ENCODE measurements around the gene PPP2R1B. TPM values are rescaled to one million over a fixed set of nuclear protein-coding genes. Genes with fewer than 3 reads are reported as not detected.

The PPP2R1B gene
- total and polyA plus RNA-seq, 2 donors (not counting 1 experiment from before 2014, with no cell fraction given): 8.2 to 37.0 TPM

GRCh38 chr11:111733016-111733415 is 33.2 kb downstream of the PPP2R1B start:
- no peak for ATAC-seq (ENCODE audit: low read depth)
- H4K20me1 ChIP-seq (ENCODE audit: control insufficient read depth, insufficient read depth, low read length, poor library complexity, severe bottlenecking): no peaks in the 10 kb centered on the region
- no peaks in the 10 kb centered on the region for H3K4me1 ChIP-seq (ENCODE audit: control insufficient read depth in 2 of 2, insufficient read depth in 2 of 2, low read length in 2 of 2)
- WGBS (ENCODE audit: insufficient coverage): 89% methylated on average over 6 of the region's 7 CpGs
- intact Hi-C loops (cut with micrococcal nuclease): no loop called here
- DNase-seq: no peak
- no peak overlapping the region for H2AFZ ChIP-seq (ENCODE audit: insufficient read depth, low read depth, low read length, poor library complexity, severe bottlenecking)
- H3K27ac ChIP-seq (ENCODE audit: low read length in 2 of 2): no peak overlapping the region
- H3K9me3 Mint-ChIP-seq (ENCODE audit: insufficient read depth): no peaks in the 10 kb centered on the region
- H3K9ac ChIP-seq (ENCODE audit: low read length): no peak overlapping the region
- no peak overlapping the region for H3K4me3 Mint-ChIP-seq
- no peaks in the 10 kb centered on the region for H3K4me1 Mint-ChIP-seq
- no peak overlapping the region for H3K4me3 ChIP-seq (ENCODE audit: control extremely low read depth in 1 of 5, extremely low read depth in 1 of 5, insufficient read depth in 1 of 5, low read depth in 2 of 5, low read length in 4 of 5)
- H3K27ac Mint-ChIP-seq: no peak overlapping the region
- H3K27me3 ChIP-seq (replicated peaks in 1 of 4; ENCODE audit: control extremely low read depth in 1 of 4, control insufficient read depth in 3 of 4, insufficient read depth in 4 of 4, low read length in 3 of 4): no peaks in the 10 kb centered on the region
- TF ChIP-seq EZH2 (IDR thresholded peaks at IDR 0.05; ENCODE audit: borderline replicate concordance, insufficient read depth, low read depth, low read length, poor library complexity, severe bottlenecking) (no peak), CTCF (IDR thresholded peaks at IDR 0.05) (no peak)
- CTCF ChIA-PET: no interaction called here
- POLR2A ChIA-PET: no interaction called here
- no peaks in the 10 kb centered on the region for H3K9me3 ChIP-seq (ENCODE audit: control extremely low read depth in 1 of 3, control insufficient read depth in 2 of 3, insufficient read depth in 1 of 3, low read length in 2 of 3)
- H3K4me2 ChIP-seq (replicated peaks; ENCODE audit: low read depth, low read length, poor library complexity, severe bottlenecking): no peak overlapping the region
- H3K79me2 ChIP-seq (ENCODE audit: control insufficient read depth, insufficient read depth, low read length): no peaks in the 10 kb centered on the region
- no peaks in the 10 kb centered on the region for H3K36me3 ChIP-seq (replicated peaks in 1 of 2; ENCODE audit: control extremely low read depth in 1 of 2, control insufficient read depth in 1 of 2, extremely low read depth in 1 of 2, insufficient read depth in 2 of 2, low read length in 1 of 2)
- H3K27me3 Mint-ChIP-seq: no peaks in the 10 kb centered on the region

GRCh38 chr11:111731821-111732220 is 34.4 kb downstream of the PPP2R1B start:
- Mint-ChIP-seq H3K4me1 (no peaks in the 10 kb centered on the region), H3K27me3 (no peaks in the 10 kb centered on the region), H3K9me3 (ENCODE audit: insufficient read depth) (no peaks in the 10 kb centered on the region), H3K27ac (no peak overlapping the region), H3K4me3 (no peak overlapping the region)
- 98% methylated on average over 4 of the region's 5 CpGs for WGBS (ENCODE audit: insufficient coverage)
- no peaks in the 10 kb centered on the region for H3K4me1 ChIP-seq (ENCODE audit: control insufficient read depth in 2 of 2, insufficient read depth in 2 of 2, low read length in 2 of 2)
- H3K27ac ChIP-seq (ENCODE audit: low read length in 2 of 2): no peak overlapping the region
- ChIA-PET CTCF (no interaction called here), POLR2A (no interaction called here)
- H3K9ac ChIP-seq (ENCODE audit: low read length): no peak overlapping the region
- peaks cover 0 to 4% of the 10 kb centered on the region in 2 experiments for H3K36me3 ChIP-seq (replicated peaks in 1 of 2; ENCODE audit: control extremely low read depth in 1 of 2, control insufficient read depth in 1 of 2, extremely low read depth in 1 of 2, insufficient read depth in 2 of 2, low read length in 1 of 2)
- ATAC-seq (ENCODE audit: low read depth) (no peak), DNase-seq (no peak)
- no peaks in the 10 kb centered on the region for H3K9me3 ChIP-seq (ENCODE audit: control extremely low read depth in 1 of 3, control insufficient read depth in 2 of 3, insufficient read depth in 1 of 3, low read length in 2 of 3)
- no peak overlapping the region for H2AFZ ChIP-seq (ENCODE audit: insufficient read depth, low read depth, low read length, poor library complexity, severe bottlenecking)
- no peaks in the 10 kb centered on the region for H3K79me2 ChIP-seq (ENCODE audit: control insufficient read depth, insufficient read depth, low read length)
- intact Hi-C loops (cut with micrococcal nuclease): no loop called here
- TF ChIP-seq CTCF (IDR thresholded peaks at IDR 0.05) (no peak), EZH2 (IDR thresholded peaks at IDR 0.05; ENCODE audit: borderline replicate concordance, insufficient read depth, low read depth, low read length, poor library complexity, severe bottlenecking) (no peak)
- H4K20me1 ChIP-seq (ENCODE audit: control insufficient read depth, insufficient read depth, low read length, poor library complexity, severe bottlenecking): no peaks in the 10 kb centered on the region
- no peak overlapping the region for H3K4me2 ChIP-seq (replicated peaks; ENCODE audit: low read depth, low read length, poor library complexity, severe bottlenecking)
- no peaks in the 10 kb centered on the region for H3K27me3 ChIP-seq (replicated peaks in 1 of 4; ENCODE audit: control extremely low read depth in 1 of 4, control insufficient read depth in 3 of 4, insufficient read depth in 4 of 4, low read length in 3 of 4)
- H3K4me3 ChIP-seq (ENCODE audit: control extremely low read depth in 1 of 5, extremely low read depth in 1 of 5, insufficient read depth in 1 of 5, low read depth in 2 of 5, low read length in 4 of 5): no peak overlapping the region
